HG02852 (cell line): ENCODE measurements around the gene TCP11L1.
"Not testable (repeated sequence)": the region's sequence is repeated elsewhere in the genome, so short reads cannot be mapped to it uniquely, and the experiment has no call there.

Experiments used
- ATAC-seq: cut with Tn5 transposase; IDR thresholded peaks from one replicate; pipeline ENCODE4 v1.9.1; 2021; ENCODE audit warnings: mild to moderate bottlenecking, moderate library complexity; ENCODE audit not compliant: unreplicated experiment

TCP11L1 gene

DNA sequence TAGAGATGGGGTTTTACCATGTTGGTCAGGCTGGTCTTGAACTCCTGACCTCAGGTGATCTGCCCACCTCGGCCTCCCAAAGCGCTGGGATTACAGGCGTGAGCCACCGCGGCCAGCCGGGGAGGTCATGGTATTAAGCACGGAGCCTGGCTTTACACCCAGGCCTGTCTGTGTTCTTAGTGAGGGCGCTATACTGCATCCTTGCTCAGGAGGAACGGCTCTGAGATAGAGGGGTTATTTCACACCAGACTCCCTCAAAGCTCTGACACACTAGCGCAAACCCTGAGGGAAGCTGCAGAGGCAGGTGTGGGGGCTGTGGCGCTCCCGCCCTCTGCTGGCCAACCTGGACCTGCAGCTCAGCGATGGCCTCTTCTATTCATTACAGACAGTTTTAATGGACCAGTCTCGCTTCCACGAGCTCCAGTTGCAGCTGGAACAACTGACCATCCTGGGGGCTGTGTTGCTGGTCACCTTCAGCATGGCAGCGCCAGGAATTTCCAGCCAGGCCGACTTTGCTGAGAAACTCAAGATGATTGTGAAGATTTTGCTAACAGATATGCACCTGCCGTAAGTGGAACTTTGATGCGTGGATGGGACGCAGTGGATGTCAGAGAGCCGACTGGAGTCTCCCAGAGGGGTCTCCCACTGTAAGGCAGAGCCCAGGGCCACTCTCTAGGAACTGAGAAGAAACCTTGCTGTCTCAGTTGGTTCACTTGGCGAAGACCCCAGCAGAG lies 26.2 kb downstream of the TCP11L1 start:
- no peak for ATAC-seq

DNA sequence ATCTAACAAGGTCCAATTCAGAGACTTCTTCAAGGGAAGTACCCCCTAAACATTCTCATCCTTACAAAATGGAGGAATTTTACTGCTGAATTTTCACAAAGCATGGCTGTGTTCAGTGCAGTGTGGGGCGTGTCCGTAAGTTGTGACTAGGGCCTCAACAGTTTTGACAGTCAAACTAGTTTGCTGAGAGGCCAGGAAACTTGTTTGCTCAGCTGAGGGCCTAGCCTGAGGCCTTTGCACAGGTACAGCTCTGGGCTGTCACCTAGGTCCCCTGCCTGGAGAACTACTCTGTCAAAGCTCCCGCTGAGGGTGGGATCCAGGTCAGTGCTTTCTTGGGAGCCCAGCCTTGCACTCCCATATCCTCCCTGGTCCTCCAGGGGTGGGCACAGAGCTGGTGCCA lies 27.9 kb downstream of the TCP11L1 start:
- ATAC-seq, result no peak

- ATAC-seq, result no peak
Observed at GRCh38 chr11:33068611-33069340, 29.4 kb downstream of the TCP11L1 start.

DNA sequence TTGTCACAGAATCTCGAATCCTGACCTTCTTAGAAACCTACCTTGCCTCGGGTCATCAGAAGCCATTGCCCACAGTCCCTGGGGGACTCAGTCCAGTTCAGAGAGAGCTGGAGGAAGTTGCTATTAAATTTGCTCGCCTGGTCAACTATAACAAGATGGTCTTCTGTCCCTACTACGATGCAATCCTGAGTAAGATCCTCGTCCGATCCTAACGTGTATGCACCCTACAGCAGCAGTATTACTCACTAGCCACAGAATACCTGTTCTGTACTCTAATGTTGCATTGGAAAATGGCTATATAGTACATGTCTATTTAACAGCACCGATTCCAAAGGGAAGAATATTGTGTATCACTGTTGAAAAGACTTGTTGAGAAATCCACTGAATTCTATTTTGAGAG lies 33.1 kb downstream of the TCP11L1 start:
- ATAC-seq, result no peak

GRCh38 chr11:33083918-33084317 lies 44.5 kb downstream of the TCP11L1 start:
- no peak for ATAC-seq

GRCh38 chr11:33086017-33086416 lies 46.6 kb downstream of the TCP11L1 start:
- no peak for ATAC-seq

DNA sequence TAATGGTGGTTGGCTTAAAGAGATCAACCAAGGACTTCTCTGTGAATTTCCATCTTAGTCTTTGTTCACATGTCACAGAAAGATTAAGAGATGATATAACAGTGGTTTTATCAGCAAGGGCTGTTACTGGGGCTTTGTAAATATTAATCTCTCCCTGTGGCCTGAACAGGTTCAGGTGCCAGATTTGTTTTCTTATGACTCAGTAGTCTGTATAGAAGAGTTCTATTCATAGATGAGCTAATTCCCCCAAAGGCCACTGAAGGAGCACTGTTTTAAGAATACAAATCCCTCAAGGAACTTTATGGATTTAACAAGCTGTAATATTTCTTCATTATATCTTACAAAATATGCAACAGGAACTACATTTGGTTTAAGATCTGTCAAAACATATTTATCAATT lies 50.4 kb downstream of the TCP11L1 start:
- ATAC-seq, result no peak

- no peak for ATAC-seq
Observed at GRCh38 chr11:33094157-33094556, 54.8 kb downstream of the TCP11L1 start.

GRCh38 chr11:33103836-33104235 lies 64.5 kb downstream of the TCP11L1 start:
- no peak for ATAC-seq

DNA sequence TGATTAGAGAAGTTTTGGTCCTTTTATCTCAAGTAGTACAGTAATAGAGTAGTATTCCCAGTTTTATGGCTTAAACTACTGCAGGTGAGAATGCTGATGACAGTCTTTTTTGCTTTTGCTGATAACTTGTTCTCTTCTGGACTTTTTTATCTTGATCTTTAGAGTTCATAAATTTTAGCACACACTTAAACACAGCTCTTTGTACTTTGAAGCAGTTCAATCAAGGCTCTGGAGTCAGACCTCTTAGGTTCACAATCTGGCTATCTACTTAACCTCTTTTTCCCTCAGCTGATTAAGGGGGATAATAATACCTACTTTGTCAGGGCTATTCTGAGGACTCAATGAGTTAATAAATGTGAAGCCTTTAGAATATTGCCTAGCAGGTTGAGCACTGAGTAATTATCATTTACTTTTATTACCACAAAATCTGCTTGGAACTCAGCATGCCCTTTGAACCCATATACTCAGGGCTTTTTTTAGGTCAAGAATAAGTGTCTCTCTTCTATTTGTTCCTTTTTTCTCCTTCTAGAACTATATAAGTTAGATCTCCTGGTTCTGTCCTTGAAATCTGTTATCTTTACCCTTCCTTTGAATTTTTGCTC lies 70.0 kb downstream of the TCP11L1 start:
- no peak for ATAC-seq

- no peak for ATAC-seq
Observed at GRCh38 chr11:33110083-33110482, 70.7 kb downstream of the TCP11L1 start.

- no peak for ATAC-seq
Observed at GRCh38 chr11:33116535-33116934, 77.2 kb downstream of the TCP11L1 start.

DNA sequence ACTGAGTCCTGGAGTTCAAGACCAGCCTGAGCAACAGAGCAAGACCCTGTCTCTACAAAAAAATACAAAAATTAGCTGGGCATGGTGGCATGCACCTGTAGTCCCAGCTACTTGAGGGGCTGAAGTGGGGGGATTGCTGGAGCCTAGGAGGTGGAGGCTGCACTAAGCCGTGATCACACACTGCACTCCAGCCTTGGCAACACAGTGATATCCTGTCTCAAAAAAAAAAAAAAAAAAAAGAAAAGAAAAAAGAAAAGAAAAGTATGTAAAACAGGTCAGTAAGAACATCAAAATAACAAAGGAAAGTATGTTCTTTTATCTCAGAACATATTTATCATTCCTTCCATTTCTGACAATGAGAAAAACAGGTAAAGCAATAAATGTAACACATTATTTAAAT lies 83.3 kb downstream of the TCP11L1 start:
- not testable (repeated sequence) for ATAC-seq
